CD8-positive, alpha-beta memory T cell (primary cell): ENCODE data around the gene CAMKK2. TPM values are rescaled to one million over a fixed set of nuclear protein-coding genes. Genes with fewer than 3 reads are reported as not detected.

Source experiments
- CTCF ChIA-PET: fragments of 350-600 bp; sonication (Branson Sonifier 250); formaldehyde crosslinking; loops from one replicate; lab custom pipeline; 2021; ENCODE audit warnings: antibody characterized with exemption; lab: Charles Lee
- POLR2A ChIA-PET: fragments of 350-600 bp; sonication (Branson Sonifier 250); formaldehyde crosslinking; loops from one replicate; lab custom pipeline; 2021; ENCODE audit warnings: antibody characterized with exemption; lab: Charles Lee
- DNase-seq, 5 donors: peaks; one replicate each; pipeline versions ENCODE4 v3.0.0 to v3.0.0-alpha.2; 2020 to 2022; ENCODE audit warnings: mixed read lengths in 1 of 5
- H3K27ac ChIP-seq: one replicate; pipeline ENCODE4 v1.7.0; 2013; ENCODE audit warnings: low read depth, mild to moderate bottlenecking, low read length, moderate library complexity
- H3K27me3 ChIP-seq: 2 replicates; pipeline ENCODE4 v1.7.0; 2013; ENCODE audit warnings: low read length, mild to moderate bottlenecking; ENCODE audit not compliant: insufficient read depth, poor library complexity, severe bottlenecking
- H3K36me3 ChIP-seq: 2 replicates; pipeline ENCODE4 v1.7.0; 2013; ENCODE audit warnings: mild to moderate bottlenecking, low read length, moderate library complexity; ENCODE audit not compliant: insufficient read depth
- H3K4me1 ChIP-seq: 2 replicates; pipeline ENCODE4 v1.7.0; 2013; ENCODE audit warnings: mild to moderate bottlenecking, low read length, moderate library complexity; ENCODE audit not compliant: insufficient read depth
- H3K4me3 ChIP-seq: 2 replicates; pipeline ENCODE4 v1.7.0; 2013; ENCODE audit warnings: mild to moderate bottlenecking, low read length
- H3K9me3 ChIP-seq: 2 replicates; pipeline ENCODE4 v1.7.0; 2013; ENCODE audit warnings: mild to moderate bottlenecking, low read length
- H3K27ac Mint-ChIP-seq, 8 donors: one replicate each; pipeline ENCODE4 v1.8.0; 2020 to 2021; ENCODE audit warnings: mixed read lengths in 8 of 8, mild to moderate bottlenecking in 6 of 8, inconsistent platforms in 3 of 8, moderate library complexity in 3 of 8
- H3K27me3 Mint-ChIP-seq, 2 donors: one replicate each; pipeline ENCODE4 v1.8.0; 2020 to 2021; ENCODE audit warnings: mixed read lengths in 2 of 2, mild to moderate bottlenecking in 1 of 2, moderate library complexity in 1 of 2
- H3K36me3 Mint-ChIP-seq, 3 donors: one replicate each; pipeline ENCODE4 v1.8.0; 2020 to 2021; ENCODE audit warnings: mixed read lengths in 3 of 3, inconsistent platforms in 1 of 3, mild to moderate bottlenecking in 1 of 3
- H3K4me1 Mint-ChIP-seq, 3 donors: one replicate each; pipeline ENCODE4 v1.8.0; 2020 to 2021; ENCODE audit warnings: mixed read lengths in 3 of 3, inconsistent platforms in 1 of 3, mild to moderate bottlenecking in 1 of 3
- H3K4me3 Mint-ChIP-seq, 7 donors: one replicate each; pipeline ENCODE4 v1.8.0; 2020 to 2021; ENCODE audit warnings: mixed read lengths in 7 of 7, mild to moderate bottlenecking in 6 of 7, moderate library complexity in 4 of 7, inconsistent platforms in 2 of 7
- H3K9me3 Mint-ChIP-seq, 5 donors: one replicate each; pipeline ENCODE4 v1.8.0; 2020 to 2022; ENCODE audit warnings: mixed read lengths in 5 of 5, mild to moderate bottlenecking in 3 of 5, moderate library complexity in 2 of 5, inconsistent platforms in 1 of 5
- polyA plus RNA-seq: library from polyadenylated mRNA; unstranded; fragments of 300-500 nt; fragmentation: Illumina TruSeq; gene quantifications from one replicate; pipeline ENCODE4 v1.2.3, GENCODE V29; 2021
- total RNA-seq, 2 experiments: library from RNA; stranded (reverse); gene quantifications; one replicate each; pipeline ENCODE4 v1.2.3, GENCODE V29; 2021

The CAMKK2 gene
- total and polyA plus RNA-seq, 3 experiments from 2014 or later: 17.0 to 37.5 (median 35.9) TPM

- DNase-seq: no peak
- POLR2A ChIA-PET: no interaction called here
- Mint-ChIP-seq H3K36me3 (peaks cover 0 to 92% (median 36%) of the 10 kb centered on the region in 3 donors), H3K27me3 (no peaks in the 10 kb centered on the region), H3K4me3 (no peak overlapping the region), H3K4me1 (peaks cover 4 to 5% (median 5%) of the 10 kb centered on the region in 3 donors), H3K27ac (no peak overlapping the region), H3K9me3 (no peaks in the 10 kb centered on the region)
- CTCF ChIA-PET: interaction anchor here (1.5 kb wide), 1 partner anchor 19 kb away, joined by 4 read pairs; no protein-coding TSS in a partner anchor
- peaks cover 4% of the 10 kb centered on the region for H3K4me1 ChIP-seq
- no peaks in the 10 kb centered on the region for H3K9me3 ChIP-seq
- H3K4me3 ChIP-seq: no peak overlapping the region
- peaks cover 67% of the 10 kb centered on the region for H3K36me3 ChIP-seq
- H3K27me3 ChIP-seq: no peaks in the 10 kb centered on the region
- H3K27ac ChIP-seq: no peak overlapping the region
Measured at GRCh38 chr12:121330692-121331091, 34.2 kb upstream of the CAMKK2 start.

- Mint-ChIP-seq H3K27ac (no peak overlapping the region), H3K4me1 (peaks cover 4 to 5% (median 5%) of the 10 kb centered on the region in 3 donors), H3K9me3 (no peaks in the 10 kb centered on the region), H3K4me3 (no peak overlapping the region), H3K36me3 (peaks cover 0 to 89% (median 32%) of the 10 kb centered on the region in 3 donors), H3K27me3 (no peaks in the 10 kb centered on the region)
- H3K27me3 ChIP-seq: no peaks in the 10 kb centered on the region
- no peak overlapping the region for H3K27ac ChIP-seq
- DNase-seq: no peak
- POLR2A ChIA-PET: no interaction called here
- H3K4me3 ChIP-seq: no peak overlapping the region
- peaks cover 67% of the 10 kb centered on the region for H3K36me3 ChIP-seq
- no peaks in the 10 kb centered on the region for H3K9me3 ChIP-seq
- H3K4me1 ChIP-seq: peaks cover 4% of the 10 kb centered on the region
- CTCF ChIA-PET: interaction anchor here (1.5 kb wide), 1 partner anchor 19 kb away, joined by 4 read pairs; no protein-coding TSS in a partner anchor
Measured at GRCh38 chr12:121330195-121330594, 33.7 kb upstream of the CAMKK2 start.

DNA sequence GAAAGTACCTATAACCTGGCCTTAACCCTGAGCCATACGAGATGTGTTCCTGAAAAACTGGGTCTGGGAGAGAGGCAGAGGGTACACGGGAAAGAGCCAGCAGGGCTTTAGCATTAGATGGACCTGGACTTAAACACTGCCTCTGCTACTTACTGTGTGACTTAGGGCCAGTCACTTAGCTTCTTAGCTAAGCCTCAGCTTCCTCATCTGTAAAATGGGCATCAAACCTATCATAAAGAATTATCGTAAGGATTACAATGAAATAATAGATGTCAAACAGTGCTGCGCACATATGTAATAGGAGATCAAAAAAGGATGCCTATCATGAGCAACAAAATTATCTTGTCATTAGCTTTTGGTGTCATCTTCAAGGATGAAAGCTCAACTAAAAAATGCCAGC, 32.1 kb upstream of the CAMKK2 start:
- no peaks in the 10 kb centered on the region for H3K9me3 ChIP-seq
- Mint-ChIP-seq H3K27me3 (no peaks in the 10 kb centered on the region), H3K36me3 (peaks cover 0 to 90% (median 34%) of the 10 kb centered on the region in 3 donors), H3K4me1 (no peaks in the 10 kb centered on the region), H3K27ac (peak overlapping the region in 1 of 8 donors; percentile 10), H3K4me3 (no peak overlapping the region), H3K9me3 (no peaks in the 10 kb centered on the region)
- H3K27ac ChIP-seq: no peak overlapping the region
- no peak for DNase-seq
- peaks cover 72% of the 10 kb centered on the region for H3K36me3 ChIP-seq
- CTCF ChIA-PET: interaction anchor here (1.1 kb wide), 1 partner anchor 10 kb away, joined by 3 read pairs; no protein-coding TSS in a partner anchor
- POLR2A ChIA-PET: interaction anchor here (0.7 kb wide), 1 partner anchor 647 kb away, joined by 3 read pairs; no protein-coding TSS in a partner anchor
- no peak overlapping the region for H3K4me3 ChIP-seq
- H3K27me3 ChIP-seq: no peaks in the 10 kb centered on the region
- no peaks in the 10 kb centered on the region for H3K4me1 ChIP-seq

- H3K4me3 Mint-ChIP-seq: no peak overlapping the region
- no peaks in the 10 kb centered on the region for H3K9me3 ChIP-seq
- ChIA-PET CTCF (no interaction called here), POLR2A (no interaction called here)
- peaks cover 66% of the 10 kb centered on the region for H3K36me3 ChIP-seq
- H3K27me3 ChIP-seq: no peaks in the 10 kb centered on the region
- DNase-seq: no peak
- no peaks in the 10 kb centered on the region for H3K9me3 Mint-ChIP-seq
- H3K4me1 ChIP-seq: no peaks in the 10 kb centered on the region
- no peaks in the 10 kb centered on the region for H3K27me3 Mint-ChIP-seq
- peak overlapping the region in 4 of 8 donors; percentile 0 to 80 (median 27) for H3K27ac Mint-ChIP-seq
- H3K4me1 Mint-ChIP-seq: no peaks in the 10 kb centered on the region
- no peak overlapping the region for H3K27ac ChIP-seq
- no peak overlapping the region for H3K4me3 ChIP-seq
- peaks cover 0 to 89% (median 33%) of the 10 kb centered on the region in 3 donors for H3K36me3 Mint-ChIP-seq
Measured at GRCh38 chr12:121326996-121327674, 30.6 kb upstream of the CAMKK2 start.

GRCh38 chr12:121325922-121326396, 29.4 kb upstream of the CAMKK2 start:
- Mint-ChIP-seq H3K36me3 (peaks cover 0 to 84% (median 30%) of the 10 kb centered on the region in 3 donors), H3K27me3 (no peaks in the 10 kb centered on the region), H3K4me1 (no peaks in the 10 kb centered on the region), H3K9me3 (no peaks in the 10 kb centered on the region), H3K4me3 (no peak overlapping the region), H3K27ac (peak overlapping the region in 2 of 8 donors; percentile 15 to 58)
- no peaks in the 10 kb centered on the region for H3K27me3 ChIP-seq
- no peak for DNase-seq
- CTCF ChIA-PET: interaction anchor here (1.9 kb wide), 1 partner anchor 9 kb away, joined by 8 read pairs; no protein-coding TSS in a partner anchor
- POLR2A ChIA-PET: no interaction called here
- H3K27ac ChIP-seq: peak overlapping the region; percentile 39
- peaks cover 57% of the 10 kb centered on the region for H3K36me3 ChIP-seq
- no peaks in the 10 kb centered on the region for H3K4me1 ChIP-seq
- H3K4me3 ChIP-seq: no peak overlapping the region
- no peaks in the 10 kb centered on the region for H3K9me3 ChIP-seq

GRCh38 chr12:121323908-121324307, 27.4 kb upstream of the CAMKK2 start:
- ChIA-PET CTCF (no interaction called here), POLR2A (no interaction called here)
- H3K9me3 Mint-ChIP-seq: no peaks in the 10 kb centered on the region
- no peak overlapping the region for H3K27ac ChIP-seq
- no peaks in the 10 kb centered on the region for H3K27me3 Mint-ChIP-seq
- no peak overlapping the region for H3K4me3 ChIP-seq
- H3K4me1 ChIP-seq: no peaks in the 10 kb centered on the region
- H3K4me3 Mint-ChIP-seq: no peak overlapping the region
- no peak for DNase-seq
- H3K36me3 Mint-ChIP-seq: peaks cover 0 to 75% (median 26%) of the 10 kb centered on the region in 3 donors
- peaks cover 43% of the 10 kb centered on the region for H3K36me3 ChIP-seq
- H3K27ac Mint-ChIP-seq: peak overlapping the region in 3 of 8 donors; percentile 11 to 64 (median 42)
- no peaks in the 10 kb centered on the region for H3K9me3 ChIP-seq
- H3K27me3 ChIP-seq: no peaks in the 10 kb centered on the region
- no peaks in the 10 kb centered on the region for H3K4me1 Mint-ChIP-seq

GRCh38 chr12:121318121-121318520, 21.6 kb upstream of the CAMKK2 start:
- H3K27ac Mint-ChIP-seq: no peak overlapping the region
- no peaks in the 10 kb centered on the region for H3K4me1 ChIP-seq
- POLR2A ChIA-PET: no interaction called here
- H3K4me3 ChIP-seq: no peak overlapping the region
- DNase-seq: no peak
- H3K36me3 Mint-ChIP-seq: peaks cover 6 to 66% (median 10%) of the 10 kb centered on the region in 3 donors
- no peaks in the 10 kb centered on the region for H3K27me3 Mint-ChIP-seq
- H3K27ac ChIP-seq: no peak overlapping the region
- no peaks in the 10 kb centered on the region for H3K9me3 ChIP-seq
- H3K9me3 Mint-ChIP-seq: no peaks in the 10 kb centered on the region
- peaks cover 6% of the 10 kb centered on the region for H3K36me3 ChIP-seq
- H3K27me3 ChIP-seq: no peaks in the 10 kb centered on the region
- CTCF ChIA-PET: interaction anchor here (1.3 kb wide), 1 partner anchor 11 kb away, joined by 3 read pairs; no protein-coding TSS in a partner anchor
- H3K4me1 Mint-ChIP-seq: peaks cover 10 to 29% (median 28%) of the 10 kb centered on the region in 3 donors
- no peak overlapping the region for H3K4me3 Mint-ChIP-seq

- CTCF ChIA-PET: no interaction called here
- POLR2A ChIA-PET: no interaction called here
- Histone ChIP-seq H3K27ac (no peak overlapping the region), H3K36me3 (peaks cover 15% of the 10 kb centered on the region), H3K4me3 (no peak overlapping the region), H3K9me3 (no peaks in the 10 kb centered on the region), H3K4me1 (no peaks in the 10 kb centered on the region), H3K27me3 (no peaks in the 10 kb centered on the region)
- Mint-ChIP-seq H3K9me3 (no peaks in the 10 kb centered on the region), H3K4me3 (no peak overlapping the region), H3K4me1 (peaks cover 11 to 38% (median 35%) of the 10 kb centered on the region in 3 donors), H3K27me3 (no peaks in the 10 kb centered on the region), H3K36me3 (peaks cover 11 to 72% (median 22%) of the 10 kb centered on the region in 3 donors), H3K27ac (peak overlapping the region in 6 of 8 donors; percentile 29 to 81 (median 44))
- DNase-seq: no peak
Measured at GRCh38 chr12:121314431-121314830, 17.9 kb upstream of the CAMKK2 start.
